ENCODE results near the gene DACT2. TPM values are rescaled to one million over a fixed set of nuclear protein-coding genes. Genes with fewer than 3 reads are reported as not detected.

DACT2 gene
- total RNA-seq, 1 experiment from 2014 or later = not detected

- no peaks in the 10 kb centered on the region for H3K27me3 ChIP-seq (ENCODE audit: insufficient read depth, low read length)
- H3K4me1 ChIP-seq (ENCODE audit: control insufficient read depth in 1 of 2, insufficient read depth in 2 of 2, low read length in 2 of 2) = peaks cover 6 to 7% of the 10 kb centered on the region in 2 experiments; a peak in 2 of 4 replicates
- H4K20me1 ChIP-seq (ENCODE audit: insufficient read depth) = no peaks in the 10 kb centered on the region
- CTCF ChIA-PET = no interaction called here
- no TSS peak for BruUV-seq (replicated peaks)
- H3K9me2 ChIP-seq (ENCODE audit: insufficient read depth) = no peaks in the 10 kb centered on the region
- intact Hi-C loops (cut with micrococcal nuclease) = no loop called here
- RAD21 ChIA-PET (ENCODE audit: low non-redundant PET in 1 of 2, low total read pairs in 2 of 2, uncharacterized antibody in 2 of 2, unreplicated experiment in 2 of 2) = no interaction called here
- no peak overlapping the region for H3K9ac ChIP-seq (ENCODE audit: low read length)
- H3K4me2 ChIP-seq (ENCODE audit: low read length) = no peak overlapping the region
- ATAC-seq = no peak
- no peaks in the 10 kb centered on the region for H3K9me3 ChIP-seq (ENCODE audit: control insufficient read depth in 1 of 2, insufficient read depth in 1 of 2, low read depth in 1 of 2, low read length in 2 of 2)
- POLR2A ChIA-PET = no interaction called here
- no peak for DNase-seq (ENCODE audit: low read depth, low spot score)
- H3K79me2 ChIP-seq (ENCODE audit: insufficient read depth, low read length) = no peaks in the 10 kb centered on the region
- H3K36me3 ChIP-seq (ENCODE audit: control insufficient read depth in 1 of 2, insufficient read depth in 2 of 2, low read length in 2 of 2) = no peaks in the 10 kb centered on the region
- TF ChIP-seq JUND (IDR thresholded peaks at IDR 0.05) (no peak), REST (IDR thresholded peaks at IDR 0.05; ENCODE audit: low read depth) (no peak), RAD21 (IDR thresholded peaks at IDR 0.05; ENCODE audit: low read depth) (no peak), ATF3 (IDR thresholded peaks at IDR 0.05) (no peak), MAX (IDR thresholded peaks at IDR 0.05) (no peak), TCF7L2 (IDR thresholded peaks at IDR 0.05; ENCODE audit: borderline replicate concordance, extremely low read depth, insufficient read depth, insufficient read length) (no peak), EZH2 (IDR thresholded peaks at IDR 0.05) (no peak), ELF1 (IDR thresholded peaks at IDR 0.05; ENCODE audit: borderline replicate concordance, low read depth) (no peak), CEBPB (IDR thresholded peaks at IDR 0.05; ENCODE audit: low read depth) (no peak), ZFX (IDR thresholded peaks at IDR 0.05) (no peak), POLR2A (IDR thresholded peaks at IDR 0.05; ENCODE audit: borderline replicate concordance, extremely low read depth, insufficient read depth, insufficient read length) (no peak), YY1 (IDR thresholded peaks at IDR 0.05; ENCODE audit: extremely low read depth, insufficient replicate concordance, low read depth, low read length) (no peak), SRF (IDR thresholded peaks at IDR 0.05; ENCODE audit: low read depth) (no peak)
- no peak overlapping the region for H2AFZ ChIP-seq (ENCODE audit: low read depth, low read length, poor library complexity, severe bottlenecking)
- H3K27ac ChIP-seq (ENCODE audit: low read depth, low read length) = no peak overlapping the region
- no peak overlapping the region for H3K4me3 ChIP-seq (replicated peaks in 1 of 2; ENCODE audit: low read depth in 1 of 2, low read length in 2 of 2)
These were observed 25.7 kb upstream of the DACT2 start for GRCh38 chr6:168345266-168345665.

Measured in HCT116 (cell line).